ENCODE results near the gene ITPRID2. TPM values are rescaled to one million over a fixed set of nuclear protein-coding genes. Genes with fewer than 3 reads are reported as not detected.

Gene ITPRID2
- total RNA-seq, 4 donors from 2014 or later, result 80.3 to 162 (median 97.6) TPM

GRCh38 chr2:181890271-181890670 is 1.3 kb upstream of the ITPRID2 start:
- no peak for TF ChIP-seq CTCF (IDR thresholded peaks at IDR 0.05; ENCODE audit: low read depth)

- no peak for TF ChIP-seq CTCF (IDR thresholded peaks at IDR 0.05; ENCODE audit: low read depth)
Observed at GRCh38 chr2:181891966-181892798, 652 bp downstream of the ITPRID2 start.

- no peak for TF ChIP-seq CTCF (IDR thresholded peaks at IDR 0.05; ENCODE audit: low read depth)
Observed at GRCh38 chr2:181892799-181893435, 1.4 kb downstream of the ITPRID2 start.

- TF ChIP-seq CTCF (IDR thresholded peaks at IDR 0.05; ENCODE audit: low read depth), result no peak
Observed at GRCh38 chr2:181894381-181894780, 2.9 kb downstream of the ITPRID2 start.

GRCh38 chr2:181895818-181896217 is 4.3 kb downstream of the ITPRID2 start:
- TF ChIP-seq CTCF (IDR thresholded peaks at IDR 0.05; ENCODE audit: low read depth), result no peak

- TF ChIP-seq CTCF (IDR thresholded peaks at IDR 0.05; ENCODE audit: low read depth), result no peak
Observed at GRCh38 chr2:181896286-181896685, 4.8 kb downstream of the ITPRID2 start.

GRCh38 chr2:181900007-181900651 is 8.6 kb downstream of the ITPRID2 start:
- no peak for TF ChIP-seq CTCF (IDR thresholded peaks at IDR 0.05; ENCODE audit: low read depth)
